MM.1S (cell line): ENCODE data around the gene MED13.
A peak's percentile ranks its signal among the peaks of the same experiment; 100 is the strongest.

Experiments
- DNase-seq: peaks from one replicate; pipeline ENCODE4 v3.0.0-alpha.2; 2015
- H2AFZ ChIP-seq: fragments of 300-600 bp; sonication (generic); 2 replicates; pipeline ENCODE4 v1.6.0; 2016; ENCODE audit warnings: antibody characterized with exemption, low read length
- H3F3A ChIP-seq: fragments of 300-600 bp; sonication (generic); 2 replicates; pipeline ENCODE4 v1.6.1; 2016; ENCODE audit warnings: mild to moderate bottlenecking, antibody characterized with exemption, low read length, moderate library complexity, mixed read lengths; ENCODE audit not compliant: insufficient read depth
- H3K27ac ChIP-seq: fragments of 300-600 bp; sonication (generic); 2 replicates; pipeline ENCODE4 v1.5.1; 2016; ENCODE audit warnings: mild to moderate bottlenecking, low read length
- H3K27me3 ChIP-seq: fragments of 300-600 bp; sonication (generic); replicated peaks from 2 replicates; pipeline ENCODE4 v1.6.0; 2016; ENCODE audit warnings: low read length; ENCODE audit not compliant: insufficient read depth
- H3K36me3 ChIP-seq: fragments of 300-600 bp; sonication (generic); replicated peaks from 2 replicates; pipeline ENCODE4 v1.6.1; 2016; ENCODE audit warnings: mild to moderate bottlenecking, low read length, mixed read lengths; ENCODE audit not compliant: insufficient read depth
- H3K4me1 ChIP-seq: fragments of 300-600 bp; sonication (generic); 2 replicates; pipeline ENCODE4 v1.6.1; 2016; ENCODE audit warnings: low read length, mixed read lengths
- H3K4me2 ChIP-seq: fragments of 300-600 bp; sonication (generic); 2 replicates; pipeline ENCODE4 v1.6.0; 2016; ENCODE audit warnings: low read depth, low read length
- H3K4me3 ChIP-seq: fragments of 300-600 bp; sonication (generic); 2 replicates; pipeline ENCODE4 v1.5.1; 2016; ENCODE audit warnings: low read length, mixed read lengths
- H3K79me2 ChIP-seq: fragments of 300-600 bp; sonication (generic); 2 replicates; pipeline ENCODE4 v1.6.1; 2016; ENCODE audit warnings: mixed run types, low read length, mixed read lengths
- H3K9ac ChIP-seq: fragments of 300-600 bp; sonication (generic); 2 replicates; pipeline ENCODE4 v1.6.1; 2016; ENCODE audit warnings: low read length, mixed read lengths
- H3K9me2 ChIP-seq: fragments of 300-600 bp; sonication (generic); replicated peaks from 2 replicates; pipeline ENCODE4 v1.6.1; 2016; ENCODE audit warnings: mild to moderate bottlenecking, low read length, mixed read lengths; ENCODE audit not compliant: insufficient read depth
- H3K9me3 ChIP-seq: fragments of 300-600 bp; sonication (generic); replicated peaks from 2 replicates; pipeline ENCODE4 v1.6.1; 2016; ENCODE audit warnings: mild to moderate bottlenecking, low read length, mixed read lengths; ENCODE audit not compliant: insufficient read depth
- H4K20me1 ChIP-seq: fragments of 300-600 bp; sonication (generic); 2 replicates; pipeline ENCODE4 v1.6.1; 2016; ENCODE audit warnings: mild to moderate bottlenecking, low read length, moderate library complexity, mixed read lengths; ENCODE audit not compliant: insufficient read depth
- EZH2 ChIP-seq: fragments of 300-600 bp; sonication (generic); optimal IDR thresholded peaks from 2 replicates; pipeline ENCODE3; 2017; ENCODE audit warnings: low read depth, mild to moderate bottlenecking, antibody characterized with exemption, low read length, mixed read lengths
- EZH2phosphoT487 ChIP-seq: fragments of 300-600 bp; sonication (generic); IDR thresholded peaks from 2 replicates; pipeline ENCODE4 v1.6.1; 2018; ENCODE audit warnings: antibody characterized with exemption, low read length
- TF ChIP-seq, protein P1 (sequence below): fragments of 300-600 bp; sonication (generic); IDR thresholded peaks from 2 replicates; pipeline ENCODE4 v1.5.1; 2016; ENCODE audit warnings: antibody characterized with exemption, low read length, mixed read lengths

The MED13 gene

GRCh38 chr17:62065611-62066468 lies 762 bp upstream of the MED13 start:
- Histone ChIP-seq H2AFZ (peak overlapping the region; percentile 86), H3K79me2 (peaks cover 47% of the 10 kb centered on the region), H3K4me3 (peak overlapping the region; percentile 85), H3K9me3 (no peaks in the 10 kb centered on the region), H3F3A (peaks cover 22% of the 10 kb centered on the region), H3K4me1 (peaks cover 17% of the 10 kb centered on the region; the same call in 1 of the 2 replicates), H3K36me3 (no peaks in the 10 kb centered on the region; the same call in 1 of the 2 replicates), H3K4me2 (peak overlapping the region; percentile 37; the same call in 1 of the 2 replicates), H3K27me3 (no peaks in the 10 kb centered on the region), H3K9ac (peak overlapping the region; percentile 92), H3K9me2 (no peaks in the 10 kb centered on the region), H4K20me1 (peaks cover 23% of the 10 kb centered on the region), H3K27ac (peak overlapping the region; percentile 83)
- TF ChIP-seq EZH2 (no peak), EZH2phosphoT487 (no peak)
- TF ChIP-seq, protein P1, sequence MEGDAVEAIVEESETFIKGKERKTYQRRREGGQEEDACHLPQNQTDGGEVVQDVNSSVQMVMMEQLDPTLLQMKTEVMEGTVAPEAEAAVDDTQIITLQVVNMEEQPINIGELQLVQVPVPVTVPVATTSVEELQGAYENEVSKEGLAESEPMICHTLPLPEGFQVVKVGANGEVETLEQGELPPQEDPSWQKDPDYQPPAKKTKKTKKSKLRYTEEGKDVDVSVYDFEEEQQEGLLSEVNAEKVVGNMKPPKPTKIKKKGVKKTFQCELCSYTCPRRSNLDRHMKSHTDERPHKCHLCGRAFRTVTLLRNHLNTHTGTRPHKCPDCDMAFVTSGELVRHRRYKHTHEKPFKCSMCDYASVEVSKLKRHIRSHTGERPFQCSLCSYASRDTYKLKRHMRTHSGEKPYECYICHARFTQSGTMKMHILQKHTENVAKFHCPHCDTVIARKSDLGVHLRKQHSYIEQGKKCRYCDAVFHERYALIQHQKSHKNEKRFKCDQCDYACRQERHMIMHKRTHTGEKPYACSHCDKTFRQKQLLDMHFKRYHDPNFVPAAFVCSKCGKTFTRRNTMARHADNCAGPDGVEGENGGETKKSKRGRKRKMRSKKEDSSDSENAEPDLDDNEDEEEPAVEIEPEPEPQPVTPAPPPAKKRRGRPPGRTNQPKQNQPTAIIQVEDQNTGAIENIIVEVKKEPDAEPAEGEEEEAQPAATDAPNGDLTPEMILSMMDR = peak; percentile 89
- DNase-seq = peak; percentile 97

DNA sequence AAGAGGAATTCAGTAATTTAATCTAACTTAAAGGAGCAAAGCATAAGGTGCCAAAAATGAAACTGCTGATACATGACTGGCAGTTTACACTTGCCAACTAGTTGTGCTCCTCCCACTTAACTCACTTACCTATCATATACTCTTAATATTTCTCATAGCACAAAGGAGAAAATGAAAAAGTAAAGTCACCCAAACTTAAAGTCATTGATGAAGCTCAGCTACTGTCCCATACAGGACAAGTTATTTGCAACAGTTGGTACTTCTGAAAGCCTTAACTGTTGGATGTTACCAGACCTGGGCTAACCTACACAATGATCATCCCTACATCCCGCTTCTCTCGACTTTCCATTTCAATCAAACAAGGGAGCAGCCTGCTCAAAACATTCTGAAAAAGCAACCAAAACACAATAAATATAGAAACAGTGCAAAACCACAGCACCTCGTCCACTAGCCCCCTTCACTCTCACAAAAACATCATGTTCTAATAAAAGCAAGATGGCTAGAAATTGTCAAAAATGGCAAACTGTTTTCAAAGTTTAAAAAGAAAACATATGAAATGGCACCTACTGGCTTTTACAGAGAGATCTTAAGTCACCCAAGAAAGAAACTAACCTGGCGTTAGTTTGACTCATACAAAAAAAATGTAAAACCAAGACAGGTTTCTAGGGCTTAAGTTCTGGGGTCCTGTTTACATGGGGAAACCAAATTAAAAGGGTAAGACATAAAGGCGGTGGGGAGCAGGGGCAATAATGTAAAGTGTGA lies 868 bp downstream of the MED13 start:
- peak overlapping the region; percentile 60 for H3K27ac ChIP-seq

GRCh38 chr17:62062944-62063343 lies 2.1 kb downstream of the MED13 start:
- DNase-seq = no peak

More for the DNA sequence above, 868 bp downstream of the MED13 start:
- Histone ChIP-seq H4K20me1 (peaks cover 26% of the 10 kb centered on the region), H3K4me3 (peak overlapping the region; percentile 74), H3K27me3 (no peaks in the 10 kb centered on the region), H3K4me2 (peak overlapping the region; percentile 84), H3K36me3 (no peaks in the 10 kb centered on the region; the same call in 1 of the 2 replicates), H3K9me3 (no peaks in the 10 kb centered on the region), H3K79me2 (peaks cover 63% of the 10 kb centered on the region), H3K9me2 (no peaks in the 10 kb centered on the region), H3F3A (peaks cover 22% of the 10 kb centered on the region), H2AFZ (no peak overlapping the region), H3K4me1 (peaks cover 17% of the 10 kb centered on the region; the same call in 1 of the 2 replicates), H3K9ac (peak overlapping the region; percentile 58)
- no peak for TF ChIP-seq EZH2
- no peak for TF ChIP-seq EZH2phosphoT487
- TF ChIP-seq, protein P1 = no peak
- peak; percentile 71 for DNase-seq

More at GRCh38 chr17:62062944-62063343, 2.1 kb downstream of the MED13 start:
- Histone ChIP-seq H3K4me2 (peak overlapping the region; percentile 84), H3K4me1 (peaks cover 17% of the 10 kb centered on the region; the same call in 1 of the 2 replicates), H3K36me3 (peaks cover 3% of the 10 kb centered on the region; the same call in 1 of the 2 replicates), H3K9me3 (no peaks in the 10 kb centered on the region), H3F3A (peaks cover 22% of the 10 kb centered on the region), H4K20me1 (peaks cover 33% of the 10 kb centered on the region), H3K9me2 (no peaks in the 10 kb centered on the region), H3K27me3 (no peaks in the 10 kb centered on the region), H3K4me3 (peak overlapping the region; percentile 74), H3K79me2 (peaks cover 76% of the 10 kb centered on the region), H2AFZ (no peak overlapping the region), H3K9ac (peak overlapping the region; percentile 58; the same call in 1 of the 2 replicates), H3K27ac (0 out of 2 replicates have a peak overlapping the region, but pooled peaks have one; percentile 60)
- TF ChIP-seq, protein P1 = no peak
- TF ChIP-seq EZH2 (no peak), EZH2phosphoT487 (no peak)
